Measurements from ENCODE around the gene SPIN2A.
"Not testable (repeated sequence)": the region's sequence is repeated elsewhere in the genome, so short reads cannot be mapped to it uniquely, and the experiment has no call there.

GRCh38 chrX:57117566-57117965, 19.6 kb downstream of the SPIN2A start:
- TF ChIP-seq CTCF (conservative IDR thresholded peaks at IDR 0.05 in 1 of 2, IDR thresholded peaks at IDR 0.05 in 1 of 2; ENCODE audit: low read depth in 1 of 2, low read length in 2 of 2); EZH2 (IDR thresholded peaks at IDR 0.05; ENCODE audit: low read length, missing control alignments): not testable (repeated sequence)

All from fibroblast of lung (primary cell).